Osteoblast (primary cell): ENCODE measurements around the gene ALDOA. TPM values are rescaled to one million over a fixed set of nuclear protein-coding genes. Genes with fewer than 3 reads are reported as not detected.

Experiments used
- DNase-seq: peaks from one replicate; pipeline ENCODE4 v3.0.0; 2011; ENCODE audit warnings: low spot score, mixed read lengths; ENCODE audit not compliant: insufficient read length; ENCODE audit errors: missing footprints
- H2AFZ ChIP-seq: 2 replicates; pipeline ENCODE4 v1.6.0; 2011; ENCODE audit warnings: mild to moderate bottlenecking, low read length
- H3K27ac ChIP-seq: 2 replicates; pipeline ENCODE4 v1.5.1; 2011; ENCODE audit warnings: mild to moderate bottlenecking, low read depth, low read length, moderate library complexity
- H3K27me3 ChIP-seq: 2 replicates; pipeline ENCODE4 v1.6.0; 2012; ENCODE audit warnings: mild to moderate bottlenecking, control low read depth, inconsistent platforms, low read length, moderate library complexity; ENCODE audit not compliant: insufficient read depth
- H3K36me3 ChIP-seq: 2 replicates; pipeline ENCODE4 v1.5.1; 2011; ENCODE audit warnings: mild to moderate bottlenecking, low read length, control low read depth, moderate library complexity; ENCODE audit not compliant: insufficient read depth
- H3K4me1 ChIP-seq: 2 replicates; pipeline ENCODE4 v1.5.1; 2011; ENCODE audit warnings: mild to moderate bottlenecking, low read length, control low read depth, moderate library complexity; ENCODE audit not compliant: insufficient read depth
- H3K4me2 ChIP-seq: 2 replicates; pipeline ENCODE4 v1.6.0; 2011; ENCODE audit warnings: mild to moderate bottlenecking, low read length; ENCODE audit not compliant: insufficient read depth
- H3K4me3 ChIP-seq: fragments of 200-600 bp; sonication (generic); 3 replicates; pipeline ENCODE4 v1.5.1; 2012; ENCODE audit warnings: mild to moderate bottlenecking, low read length, inconsistent platforms; ENCODE audit not compliant: insufficient read depth
- H3K79me2 ChIP-seq: 2 replicates; pipeline ENCODE4 v1.6.0; 2012; ENCODE audit warnings: mild to moderate bottlenecking, low read length, control low read depth, inconsistent platforms; ENCODE audit not compliant: insufficient read depth
- H3K9me3 ChIP-seq: 2 replicates; pipeline ENCODE4 v1.5.1; 2011; ENCODE audit warnings: low read depth, low read length, control low read depth
- H4K20me1 ChIP-seq: 2 replicates; pipeline ENCODE4 v1.6.0; 2012; ENCODE audit warnings: mild to moderate bottlenecking, low read length, control low read depth; ENCODE audit not compliant: insufficient read depth
- CTCF ChIP-seq: IDR thresholded peaks from 2 replicates; pipeline ENCODE4 v1.5.1; 2011; ENCODE audit warnings: mild to moderate bottlenecking, low read depth, low read length, moderate library complexity; ENCODE audit errors: extremely low read depth
- total RNA-seq: library from RNA; depleted of rRNA; stranded (reverse); fragments of >200 nt; gene quantifications from 2 replicates; pipeline ENCODE4 v1.2.3, GENCODE V29; 2012

Gene ALDOA
- total RNA-seq, 1 donor = 705 TPM

DNA sequence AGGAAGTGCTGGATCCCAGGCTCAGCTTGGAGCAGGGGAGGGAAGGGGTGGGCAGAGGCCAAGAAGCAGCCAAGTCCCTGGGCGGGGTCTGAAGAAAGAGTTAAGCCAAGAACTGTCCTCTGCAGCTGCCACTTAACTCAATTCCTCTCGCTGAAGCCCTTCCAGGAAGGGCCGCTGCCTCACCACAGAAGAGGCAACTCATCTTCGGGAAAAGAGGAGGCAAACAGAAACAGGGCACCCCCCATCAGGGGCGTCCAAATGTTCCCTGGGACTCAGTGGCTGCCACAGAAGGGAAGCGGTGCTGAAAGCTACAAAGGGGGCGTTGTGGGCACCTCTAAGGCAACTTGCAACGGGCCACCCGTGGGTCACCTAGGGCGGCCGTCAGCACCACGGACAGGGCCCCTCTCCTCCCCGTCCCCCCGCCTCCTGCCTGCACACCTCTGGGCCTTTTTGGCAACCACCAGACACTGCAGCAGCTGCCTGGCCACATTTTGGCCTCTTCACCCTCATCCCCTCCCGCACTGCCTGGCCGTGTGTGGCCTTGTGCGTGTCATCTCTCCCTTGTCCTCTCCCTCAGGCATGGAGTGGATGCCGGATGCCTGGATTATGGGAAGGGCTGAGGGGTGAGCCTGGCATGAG, 37.0 kb upstream of the ALDOA start:
- Histone ChIP-seq H3K9me3 (no peaks in the 10 kb centered on the region), H3K4me2 (no peak overlapping the region), H3K4me1 (peaks cover 4% of the 10 kb centered on the region), H3K4me3 (no peak overlapping the region), H4K20me1 (peaks cover 6% of the 10 kb centered on the region), H3K79me2 (no peaks in the 10 kb centered on the region), H3K36me3 (no peaks in the 10 kb centered on the region), H3K27me3 (peaks cover 44% of the 10 kb centered on the region), H3K27ac (no peak overlapping the region), H2AFZ (no peak overlapping the region)
- no peak for TF ChIP-seq CTCF
- DNase-seq = no peak

- Histone ChIP-seq H3K4me1 (peaks cover 4% of the 10 kb centered on the region), H3K4me3 (no peak overlapping the region), H3K27ac (no peak overlapping the region), H3K36me3 (no peaks in the 10 kb centered on the region), H3K9me3 (no peaks in the 10 kb centered on the region), H3K4me2 (no peak overlapping the region), H2AFZ (no peak overlapping the region), H3K79me2 (no peaks in the 10 kb centered on the region), H4K20me1 (peaks cover 6% of the 10 kb centered on the region), H3K27me3 (peaks cover 37% of the 10 kb centered on the region)
- no peak for TF ChIP-seq CTCF
- DNase-seq = peak; percentile 29
These were observed 35.4 kb upstream of the ALDOA start for GRCh38 chr16:30030011-30030685.

DNA sequence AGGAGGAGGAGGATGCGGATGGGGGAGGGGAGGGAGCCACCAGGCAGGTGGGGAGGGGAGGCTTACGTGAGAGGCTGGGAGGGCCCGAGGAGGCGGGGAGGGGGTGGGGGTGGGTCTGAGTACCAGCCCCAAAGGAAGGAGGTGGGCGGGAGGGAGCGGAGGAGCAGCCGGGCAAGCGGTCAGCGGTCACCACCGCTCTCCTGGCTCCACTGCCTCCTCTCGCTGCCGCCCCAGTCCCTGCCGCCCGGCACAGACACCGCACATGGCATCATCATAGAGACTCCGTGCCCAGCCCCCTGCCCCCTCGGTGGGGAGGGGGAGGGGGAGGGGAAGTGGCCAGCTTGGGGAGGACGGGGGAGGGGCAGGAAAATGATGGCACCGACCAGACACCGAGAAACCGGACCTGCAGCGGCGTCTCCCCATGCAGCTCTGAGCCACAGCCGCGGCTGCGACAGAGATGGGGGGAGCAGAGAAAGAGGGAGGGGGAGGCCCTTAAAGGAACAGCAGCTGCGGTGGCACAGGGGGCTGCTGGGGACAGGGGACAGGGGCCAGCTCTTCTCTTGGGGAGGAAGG, 34.6 kb upstream of the ALDOA start, which contains the start of gene TLCD3B:
TLCD3B (minus strand) TSS at position 431 of the 573 bp plus-strand sequence. CDS start 744 bp downstream, outside the sequence.
- Histone ChIP-seq H4K20me1 (peaks cover 6% of the 10 kb centered on the region), H2AFZ (no peak within 1 kb of the TSS), H3K4me3 (no peak within 1 kb of the TSS), H3K4me1 (peaks cover 4% of the 10 kb centered on the region), H3K79me2 (no peaks in the 10 kb centered on the region), H3K27ac (no peak within 1 kb of the TSS), H3K27me3 (peaks cover 37% of the 10 kb centered on the region), H3K9me3 (no peaks in the 10 kb centered on the region), H3K4me2 (no peak within 1 kb of the TSS), H3K36me3 (no peaks in the 10 kb centered on the region)
- no peak for TF ChIP-seq CTCF
- DNase-seq = peak; percentile 53

- peak; percentile 59 for DNase-seq
- no peaks in the 10 kb centered on the region for H3K79me2 ChIP-seq
- no peak overlapping the region for H3K27ac ChIP-seq
- peaks cover 6% of the 10 kb centered on the region for H4K20me1 ChIP-seq
- H3K9me3 ChIP-seq = no peaks in the 10 kb centered on the region
- no peak for TF ChIP-seq CTCF
- no peak overlapping the region for H3K4me3 ChIP-seq
- no peak overlapping the region for H2AFZ ChIP-seq
- peaks cover 40% of the 10 kb centered on the region for H3K27me3 ChIP-seq
- H3K4me1 ChIP-seq = peaks cover 4% of the 10 kb centered on the region
- H3K36me3 ChIP-seq = no peaks in the 10 kb centered on the region
- no peak overlapping the region for H3K4me2 ChIP-seq
These were observed 34.1 kb upstream of the ALDOA start for GRCh38 chr16:30031477-30031918.
